Stimulated activated CD8-positive, alpha-beta memory T cell treated with anti-CD3 and anti-CD28 coated beads, Interleukin-12 subunit alpha, Interleukin-12 subunit beta, amount 100 ng/mL, for 24 hours (primary cell): ENCODE data around the gene RTP3.
A peak's percentile ranks its signal among the peaks of the same experiment; 100 is the strongest.
"Not testable (repeated sequence)": the region's sequence is repeated elsewhere in the genome, so short reads cannot be mapped to it uniquely, and the experiment has no call there.

Experiments
- DNase-seq: peaks from one replicate; pipeline ENCODE4 v3.0.0-alpha.2; 2020; ENCODE audit errors: extremely low read depth

The RTP3 gene

GRCh38 chr3:46491089-46492070 is 6.4 kb upstream of the RTP3 start:
- DNase-seq: no peak

- no peak for DNase-seq
Measured at GRCh38 chr3:46492890-46493547, 4.8 kb upstream of the RTP3 start.

GRCh38 chr3:46494491-46494890 is 3.3 kb upstream of the RTP3 start:
- not testable (repeated sequence) for DNase-seq

- DNase-seq: no peak
Measured at GRCh38 chr3:46495901-46496456, 1.8 kb upstream of the RTP3 start.

GRCh38 chr3:46496746-46497555 is 825 bp upstream of the RTP3 start:
- no peak for DNase-seq

- no peak for DNase-seq
Measured at GRCh38 chr3:46498916-46499519, 1.2 kb downstream of the RTP3 start.

- DNase-seq: no peak
Measured at GRCh38 chr3:46500656-46501635, 3.2 kb downstream of the RTP3 start.

GRCh38 chr3:46501702-46502101 is 3.9 kb downstream of the RTP3 start:
- no peak for DNase-seq

- DNase-seq: no peak
Measured at GRCh38 chr3:46503200-46503874, 5.6 kb downstream of the RTP3 start.

- peak; percentile 8 for DNase-seq
Measured at GRCh38 chr3:46504789-46505188, 7.0 kb downstream of the RTP3 start.

- DNase-seq: no peak
Measured at GRCh38 chr3:46505953-46506352, 8.2 kb downstream of the RTP3 start.

- DNase-seq: no peak
Measured at GRCh38 chr3:46506526-46506925, 8.8 kb downstream of the RTP3 start.

- no peak for DNase-seq
Measured at GRCh38 chr3:46508850-46509591, 11.2 kb downstream of the RTP3 start.

- DNase-seq: no peak
Measured at GRCh38 chr3:46509661-46510187, 11.9 kb downstream of the RTP3 start.

GRCh38 chr3:46512191-46512749 is 14.5 kb downstream of the RTP3 start:
- no peak for DNase-seq

GRCh38 chr3:46516521-46516920 is 18.7 kb downstream of the RTP3 start:
- no peak for DNase-seq

GRCh38 chr3:46517016-46517783 is 19.4 kb downstream of the RTP3 start:
- no peak for DNase-seq

- no peak for DNase-seq
Measured at GRCh38 chr3:46517784-46518181, 20.0 kb downstream of the RTP3 start.
